ENCODE data around the gene TEKT1. TPM values are rescaled to one million over a fixed set of nuclear protein-coding genes. Genes with fewer than 3 reads are reported as not detected.

TEKT1 gene
- total and polyA plus RNA-seq, 2 experiments from 2014 or later, result not detected

DNA sequence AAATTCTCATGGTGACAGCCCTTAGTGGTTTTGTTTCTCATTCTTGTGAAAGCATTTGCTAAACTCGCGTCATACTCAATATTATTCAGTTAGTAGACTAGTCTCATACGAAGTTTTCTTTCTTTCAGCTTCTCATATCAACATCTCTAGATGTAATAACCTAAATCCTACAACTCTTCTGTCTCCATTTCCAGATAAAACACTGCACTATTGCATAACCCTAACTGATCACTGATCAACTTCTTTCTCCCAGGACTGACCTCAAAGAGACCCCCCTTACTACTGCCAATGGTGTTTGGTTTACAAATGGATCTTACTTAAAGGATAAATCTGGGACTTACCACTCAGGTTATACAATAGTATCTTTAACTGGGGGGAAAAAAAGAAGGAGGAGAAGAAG, 36.3 kb upstream of the TEKT1 start:
- no peaks in the 10 kb centered on the region for H3K27me3 ChIP-seq
- DNase-seq (ENCODE audit: low read depth in 1 of 2, low spot score in 1 of 2), result no peak
- TF ChIP-seq, protein P1, sequence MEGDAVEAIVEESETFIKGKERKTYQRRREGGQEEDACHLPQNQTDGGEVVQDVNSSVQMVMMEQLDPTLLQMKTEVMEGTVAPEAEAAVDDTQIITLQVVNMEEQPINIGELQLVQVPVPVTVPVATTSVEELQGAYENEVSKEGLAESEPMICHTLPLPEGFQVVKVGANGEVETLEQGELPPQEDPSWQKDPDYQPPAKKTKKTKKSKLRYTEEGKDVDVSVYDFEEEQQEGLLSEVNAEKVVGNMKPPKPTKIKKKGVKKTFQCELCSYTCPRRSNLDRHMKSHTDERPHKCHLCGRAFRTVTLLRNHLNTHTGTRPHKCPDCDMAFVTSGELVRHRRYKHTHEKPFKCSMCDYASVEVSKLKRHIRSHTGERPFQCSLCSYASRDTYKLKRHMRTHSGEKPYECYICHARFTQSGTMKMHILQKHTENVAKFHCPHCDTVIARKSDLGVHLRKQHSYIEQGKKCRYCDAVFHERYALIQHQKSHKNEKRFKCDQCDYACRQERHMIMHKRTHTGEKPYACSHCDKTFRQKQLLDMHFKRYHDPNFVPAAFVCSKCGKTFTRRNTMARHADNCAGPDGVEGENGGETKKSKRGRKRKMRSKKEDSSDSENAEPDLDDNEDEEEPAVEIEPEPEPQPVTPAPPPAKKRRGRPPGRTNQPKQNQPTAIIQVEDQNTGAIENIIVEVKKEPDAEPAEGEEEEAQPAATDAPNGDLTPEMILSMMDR (IDR thresholded peaks at IDR 0.05; ENCODE audit: low read depth, low read length), result no peak
- H3K36me3 ChIP-seq, result no peaks in the 10 kb centered on the region
- no peaks in the 10 kb centered on the region for H3K9me3 ChIP-seq (ENCODE audit: low read depth)
- no peak overlapping the region for H3K27ac ChIP-seq
- no peaks in the 10 kb centered on the region for H3K4me1 ChIP-seq (ENCODE audit: low read depth)
- no peak overlapping the region for H3K4me3 ChIP-seq

DNA sequence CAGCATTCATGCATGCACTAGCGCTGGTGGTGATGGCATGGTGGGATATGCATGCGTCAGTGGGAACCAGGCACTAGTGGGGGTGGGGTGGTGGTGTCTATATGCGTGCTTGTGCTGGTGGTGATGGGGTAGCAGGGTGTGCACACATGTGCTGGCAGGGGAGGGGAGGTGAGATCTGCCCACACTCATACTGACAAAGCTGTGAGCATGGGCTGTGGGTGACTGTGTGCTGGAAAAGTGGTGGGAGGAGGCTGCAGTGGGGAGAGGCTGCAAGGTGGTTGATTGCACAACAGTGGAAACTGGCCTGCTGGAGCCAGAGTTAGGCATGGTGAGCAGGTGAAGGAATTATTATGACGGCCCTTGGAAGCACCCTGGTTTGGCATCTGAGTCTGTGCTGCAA, 31.3 kb upstream of the TEKT1 start:
- Histone ChIP-seq H3K36me3 (no peaks in the 10 kb centered on the region), H3K4me1 (ENCODE audit: low read depth) (no peaks in the 10 kb centered on the region), H3K27me3 (no peaks in the 10 kb centered on the region), H3K4me3 (no peak overlapping the region), H3K27ac (no peak overlapping the region), H3K9me3 (ENCODE audit: low read depth) (no peaks in the 10 kb centered on the region)
- TF ChIP-seq, protein P1 (IDR thresholded peaks at IDR 0.05; ENCODE audit: low read depth, low read length), result no peak
- no peak for DNase-seq (ENCODE audit: low read depth in 1 of 2, low spot score in 1 of 2)

DNA sequence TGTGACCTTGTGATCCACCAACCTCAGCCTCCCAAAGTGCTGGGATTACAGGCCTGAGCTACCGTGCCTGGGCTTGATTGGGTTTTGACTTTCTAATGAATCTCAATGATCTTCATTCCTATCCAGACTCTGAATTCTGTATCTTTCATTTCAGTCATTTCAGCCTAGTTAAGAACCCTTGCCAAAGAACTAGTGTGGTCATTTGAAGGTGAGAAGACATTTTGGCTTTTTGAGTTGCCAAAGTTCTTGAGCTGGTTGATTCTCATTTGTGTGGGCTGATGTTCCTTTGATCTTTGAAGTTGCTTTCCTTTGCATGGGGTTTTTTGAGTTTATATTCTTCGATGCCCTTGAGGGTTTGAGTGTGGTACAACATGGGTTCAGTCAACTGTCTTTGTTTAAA, 30.6 kb upstream of the TEKT1 start:
- Histone ChIP-seq H3K27ac (no peak overlapping the region), H3K9me3 (ENCODE audit: low read depth) (no peaks in the 10 kb centered on the region), H3K36me3 (no peaks in the 10 kb centered on the region), H3K4me3 (no peak overlapping the region), H3K27me3 (no peaks in the 10 kb centered on the region), H3K4me1 (ENCODE audit: low read depth) (no peaks in the 10 kb centered on the region)
- DNase-seq (ENCODE audit: low read depth in 1 of 2, low spot score in 1 of 2), result no peak
- TF ChIP-seq, protein P1 (IDR thresholded peaks at IDR 0.05; ENCODE audit: low read depth, low read length), result no peak

DNA sequence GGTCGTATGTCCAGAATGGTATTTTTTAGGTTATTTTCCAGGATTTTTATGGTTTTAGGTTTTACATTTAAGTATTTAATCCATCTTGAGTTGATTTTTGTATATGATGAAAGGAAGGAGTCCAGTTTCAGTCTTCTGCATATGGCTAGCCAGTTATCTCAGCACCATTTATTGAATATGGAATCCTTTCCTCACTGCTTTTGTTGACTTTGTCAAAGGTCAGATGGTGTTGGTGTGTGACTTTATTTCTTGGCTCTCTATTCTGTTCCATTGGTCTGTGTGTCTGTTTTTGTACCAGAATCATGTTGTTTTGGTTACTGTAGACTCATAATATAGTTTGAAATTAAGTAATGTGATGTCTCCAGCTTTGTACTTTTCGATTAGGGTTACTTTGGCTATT, 26.4 kb upstream of the TEKT1 start:
- TF ChIP-seq, protein P1 (IDR thresholded peaks at IDR 0.05; ENCODE audit: low read depth, low read length), result no peak
- no peak overlapping the region for H3K27ac ChIP-seq
- no peaks in the 10 kb centered on the region for H3K4me1 ChIP-seq (ENCODE audit: low read depth)
- no peak for DNase-seq (ENCODE audit: low read depth in 1 of 2, low spot score in 1 of 2)
- H3K27me3 ChIP-seq, result no peaks in the 10 kb centered on the region
- no peak overlapping the region for H3K4me3 ChIP-seq
- H3K36me3 ChIP-seq, result no peaks in the 10 kb centered on the region
- H3K9me3 ChIP-seq (ENCODE audit: low read depth), result no peaks in the 10 kb centered on the region

DNA sequence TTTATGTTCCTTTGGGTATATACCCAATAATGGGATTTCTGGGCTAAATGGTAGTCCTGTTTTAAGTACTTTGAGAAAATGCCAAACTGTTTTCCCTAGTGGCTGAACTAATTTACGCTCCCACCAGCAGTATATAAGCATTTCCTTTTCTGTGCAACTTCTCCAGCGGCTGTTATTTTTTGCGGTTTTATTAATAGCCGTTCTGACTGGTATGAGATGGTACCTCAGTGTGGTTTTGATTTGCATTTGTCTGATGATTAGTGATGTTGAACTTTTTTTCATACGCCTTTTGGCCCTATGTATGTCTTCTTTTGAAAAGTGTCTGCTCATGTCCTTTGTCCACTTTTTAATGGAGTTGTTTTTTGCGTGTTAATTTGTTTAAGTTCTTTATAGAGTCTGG, 25.8 kb upstream of the TEKT1 start:
- no peaks in the 10 kb centered on the region for H3K27me3 ChIP-seq
- H3K27ac ChIP-seq, result no peak overlapping the region
- TF ChIP-seq, protein P1 (IDR thresholded peaks at IDR 0.05; ENCODE audit: low read depth, low read length), result no peak
- H3K9me3 ChIP-seq (ENCODE audit: low read depth), result no peaks in the 10 kb centered on the region
- no peaks in the 10 kb centered on the region for H3K4me1 ChIP-seq (ENCODE audit: low read depth)
- no peak overlapping the region for H3K4me3 ChIP-seq
- no peak for DNase-seq (ENCODE audit: low read depth in 1 of 2, low spot score in 1 of 2)
- H3K36me3 ChIP-seq, result no peaks in the 10 kb centered on the region

DNA sequence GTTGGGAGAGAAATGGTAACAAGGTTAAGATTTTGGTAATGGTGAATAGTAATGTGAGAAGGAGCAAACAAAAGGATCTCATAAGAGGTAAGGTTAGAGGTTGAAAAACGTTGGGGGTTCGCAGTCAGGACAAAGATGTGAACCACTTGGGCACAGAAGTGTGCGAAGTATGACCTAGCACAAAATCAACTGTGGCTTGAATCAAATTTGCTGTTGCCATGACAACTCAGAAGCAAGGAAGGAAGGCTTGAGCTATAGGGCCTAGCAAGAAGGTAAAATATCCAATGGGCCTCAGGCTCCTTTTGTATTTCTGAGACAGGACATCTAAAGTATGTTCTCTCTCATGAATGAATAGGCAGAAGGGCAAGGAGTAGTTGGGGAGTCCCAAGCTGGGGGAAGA, 24.5 kb upstream of the TEKT1 start:
- Histone ChIP-seq H3K4me1 (ENCODE audit: low read depth) (no peaks in the 10 kb centered on the region), H3K4me3 (no peak overlapping the region), H3K9me3 (ENCODE audit: low read depth) (no peaks in the 10 kb centered on the region), H3K27me3 (no peaks in the 10 kb centered on the region), H3K36me3 (no peaks in the 10 kb centered on the region), H3K27ac (no peak overlapping the region)
- DNase-seq (ENCODE audit: low read depth in 1 of 2, low spot score in 1 of 2), result no peak
- TF ChIP-seq, protein P1 (IDR thresholded peaks at IDR 0.05; ENCODE audit: low read depth, low read length), result no peak

Data from cardiac muscle cell (in vitro differentiated cells and primary cell).